ENCODE results near the gene TMEM9B.
"Not testable (repeated sequence)": the region's sequence is repeated elsewhere in the genome, so short reads cannot be mapped to it uniquely, and the experiment has no call there.

Gene TMEM9B

GRCh38 chr11:8964324-8965320 is at the start of gene TMEM9B:
TMEM9B (minus strand) TSS chr11:8964442; CDS start chr11:8964313, 129 bp downstream.
- DNase-seq (ENCODE audit: low spot score), result peak; percentile 92

GRCh38 chr11:9013373-9013772 is 49.1 kb upstream of the TMEM9B start:
- no peak for DNase-seq (ENCODE audit: low spot score)

- DNase-seq (ENCODE audit: low spot score), result not testable (repeated sequence)
Measured at GRCh38 chr11:9009538-9009937, 45.3 kb upstream of the TMEM9B start.

- DNase-seq (ENCODE audit: low spot score), result no peak
Measured at GRCh38 chr11:9008661-9009060, 44.4 kb upstream of the TMEM9B start.

- DNase-seq (ENCODE audit: low spot score), result no peak
Measured at GRCh38 chr11:9008011-9008550, 43.8 kb upstream of the TMEM9B start.

GRCh38 chr11:9005087-9005486 is 40.8 kb upstream of the TMEM9B start:
- no peak for DNase-seq (ENCODE audit: low spot score)

GRCh38 chr11:9004183-9004926 is 40.1 kb upstream of the TMEM9B start:
- peak; percentile 76 for DNase-seq (ENCODE audit: low spot score)

GRCh38 chr11:9003573-9004182 is 39.4 kb upstream of the TMEM9B start, which contains the start of gene NRIP3:
NRIP3 (minus strand) TSS chr11:9004001; CDS start chr11:9003935, 66 bp downstream.
- peak; percentile 84 for DNase-seq (ENCODE audit: low spot score)

GRCh38 chr11:9002920-9003572 is 38.8 kb upstream of the TMEM9B start:
- DNase-seq (ENCODE audit: low spot score), result no peak

GRCh38 chr11:9001736-9002135 is 37.5 kb upstream of the TMEM9B start:
- no peak for DNase-seq (ENCODE audit: low spot score)

GRCh38 chr11:8998017-8998416 is 33.8 kb upstream of the TMEM9B start:
- no peak for DNase-seq (ENCODE audit: low spot score)

- no peak for DNase-seq (ENCODE audit: low spot score)
Measured at GRCh38 chr11:8997451-8997850, 33.2 kb upstream of the TMEM9B start.

GRCh38 chr11:8989453-8989852 is 25.2 kb upstream of the TMEM9B start:
- DNase-seq (ENCODE audit: low spot score), result no peak

- DNase-seq (ENCODE audit: low spot score), result no peak
Measured at GRCh38 chr11:8988329-8989234, 24.3 kb upstream of the TMEM9B start.

- DNase-seq (ENCODE audit: low spot score), result no peak
Measured at GRCh38 chr11:8987446-8987845, 23.2 kb upstream of the TMEM9B start.

GRCh38 chr11:8986772-8987171 is 22.5 kb upstream of the TMEM9B start:
- not testable (repeated sequence) for DNase-seq (ENCODE audit: low spot score)

- DNase-seq (ENCODE audit: low spot score), result no peak
Measured at GRCh38 chr11:8985462-8985861, 21.2 kb upstream of the TMEM9B start.

GRCh38 chr11:8983552-8983951 is 19.3 kb upstream of the TMEM9B start:
- DNase-seq (ENCODE audit: low spot score), result no peak

- no peak for DNase-seq (ENCODE audit: low spot score)
Measured at GRCh38 chr11:8980485-8980884, 16.2 kb upstream of the TMEM9B start.

GRCh38 chr11:8979365-8979764 is 15.1 kb upstream of the TMEM9B start:
- not testable (repeated sequence) for DNase-seq (ENCODE audit: low spot score)

Measured in ecto neural progenitor cell (in vitro differentiated cells).